Endodermal cell (in vitro differentiated cells): ENCODE results near the gene ZNF595. TPM values are rescaled to one million over a fixed set of nuclear protein-coding genes. Genes with fewer than 3 reads are reported as not detected.
"Not testable (repeated sequence)": the region's sequence is repeated elsewhere in the genome, so short reads cannot be mapped to it uniquely, and the experiment has no call there.

ENCODE experiments used
- DNase-seq: peaks from one replicate; pipeline ENCODE4 v3.0.0-alpha.2; 2017
- H3K27ac ChIP-seq: 2 replicates; pipeline ENCODE4 v1.5.1; 2013; ENCODE audit warnings: mild to moderate bottlenecking, low read depth, low read length, moderate library complexity
- H3K27me3 ChIP-seq: 2 replicates; pipeline ENCODE4 v1.6.1; 2013; ENCODE audit warnings: mild to moderate bottlenecking, low read length, moderate library complexity; ENCODE audit not compliant: insufficient read depth, control insufficient read depth, poor library complexity, severe bottlenecking
- H3K36me3 ChIP-seq: 2 replicates; pipeline ENCODE4 v1.7.0; 2013; ENCODE audit warnings: mild to moderate bottlenecking, low read length, moderate library complexity; ENCODE audit not compliant: control insufficient read depth, insufficient read depth
- H3K4me1 ChIP-seq: one replicate; pipeline ENCODE4 v1.7.0; 2013; ENCODE audit warnings: low read length; ENCODE audit not compliant: control insufficient read depth, insufficient read depth
- H3K4me3 ChIP-seq: 2 replicates; pipeline ENCODE4 v1.5.1; 2013; ENCODE audit warnings: mild to moderate bottlenecking, low read length, moderate library complexity
- H3K9ac ChIP-seq: 2 replicates; pipeline ENCODE4 v1.6.1; 2013; ENCODE audit warnings: mild to moderate bottlenecking, low read length, moderate library complexity; ENCODE audit not compliant: poor library complexity, severe bottlenecking; ENCODE audit errors: extremely low read depth
- H3K9me3 ChIP-seq: 2 replicates; pipeline ENCODE4 v1.6.1; 2013; ENCODE audit warnings: mild to moderate bottlenecking, low read length, moderate library complexity; ENCODE audit not compliant: control insufficient read depth
- H3K27ac Mint-ChIP-seq: 2 replicates; pipeline ENCODE4 v1.8.0; 2020; ENCODE audit warnings: mixed read lengths
- H3K27me3 Mint-ChIP-seq: 2 replicates; pipeline ENCODE4 v1.8.0; 2021; ENCODE audit warnings: mild to moderate bottlenecking, mixed read lengths; ENCODE audit not compliant: insufficient read depth
- H3K36me3 Mint-ChIP-seq: 2 replicates; pipeline ENCODE4 v1.8.0; 2020; ENCODE audit warnings: low read depth, mixed read lengths
- H3K4me1 Mint-ChIP-seq: 2 replicates; pipeline ENCODE4 v1.8.0; 2020; ENCODE audit warnings: mixed read lengths
- H3K4me3 Mint-ChIP-seq: 2 replicates; pipeline ENCODE4 v1.8.0; 2020; ENCODE audit warnings: mild to moderate bottlenecking, moderate library complexity, mixed read lengths
- H3K9me3 Mint-ChIP-seq: 2 replicates; pipeline ENCODE4 v1.8.0; 2020; ENCODE audit warnings: mild to moderate bottlenecking, mixed read lengths
- WGBS, 2 experiments: methylation state at CpG; one replicate each; pipeline versions ENCODE4 v1.1.5 to v1.1.7; 2013; ENCODE audit warnings: missing lambda C conversion rate in 2 of 2, mixed read lengths in 1 of 2; ENCODE audit not compliant: insufficient coverage in 1 of 2, insufficient read length in 1 of 2; 5-methylcytosine and 5-hydroxymethylcytosine counted together
- total RNA-seq, 2 donors: library from RNA; stranded (reverse); fragmentation: NEBNext Ultra II Directional in 1 of 2; extraction: Animal tissue kit (Norgen Biotek cat#: 25700) in 1 of 2; gene quantifications; 2 replicates in 1 of 2; 3 replicates in 1 of 2; pipeline ENCODE4 v1.2.1, GENCODE V29; 2021
- TF ChIP-seq, protein P1 (sequence below): fragments of 200-600 bp; sonication (generic); conservative IDR thresholded peaks from 2 replicates; pipeline ENCODE4 v1.5.0; 2021; ENCODE audit warnings: antibody characterized with exemption, mild to moderate bottlenecking

ZNF595 gene
- total RNA-seq, 2 donors from 2014 or later, result 10.7 to 26.7 TPM

DNA sequence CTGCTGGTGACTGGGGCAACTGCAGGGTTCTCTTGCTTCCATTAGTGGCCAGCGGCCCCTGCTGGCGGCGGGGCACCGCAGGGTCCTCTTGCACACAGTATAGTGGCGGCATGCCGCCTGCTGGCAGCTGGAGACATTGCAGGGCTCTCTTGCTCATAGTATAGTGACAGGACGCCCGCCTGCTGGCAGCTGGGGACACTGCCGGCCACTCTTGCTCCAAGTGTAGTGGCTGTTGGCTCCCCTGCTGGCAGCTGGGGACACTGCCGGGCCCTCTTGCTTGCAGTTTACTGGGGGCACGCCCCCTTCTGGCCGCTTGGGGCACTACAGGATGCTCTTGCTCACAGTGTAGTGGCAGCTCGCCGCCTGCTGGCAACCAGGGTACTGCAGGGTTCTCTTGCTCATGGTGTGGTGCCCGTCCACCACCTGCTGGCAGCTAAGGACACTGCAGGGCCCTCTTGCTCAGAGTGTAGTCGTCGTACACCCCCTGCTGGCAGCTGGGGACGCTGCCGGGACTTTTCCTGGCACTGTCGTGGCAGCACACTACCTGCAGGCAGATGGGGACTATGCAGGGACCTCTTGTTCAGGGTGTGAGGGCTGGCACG, 41.2 kb upstream of the ZNF595 start:
- not testable (repeated sequence) for H3K27ac Mint-ChIP-seq, H3K9me3 Mint-ChIP-seq, H3K4me3 Mint-ChIP-seq, H3K9me3 ChIP-seq, H3K27ac ChIP-seq, H3K9ac ChIP-seq, H3K4me1 Mint-ChIP-seq, H3K4me3 ChIP-seq, H3K4me1 ChIP-seq, H3K36me3 ChIP-seq, H3K36me3 Mint-ChIP-seq, H3K27me3 ChIP-seq, H3K27me3 Mint-ChIP-seq
- DNase-seq, result peak; percentile 58
- TF ChIP-seq, protein P1, sequence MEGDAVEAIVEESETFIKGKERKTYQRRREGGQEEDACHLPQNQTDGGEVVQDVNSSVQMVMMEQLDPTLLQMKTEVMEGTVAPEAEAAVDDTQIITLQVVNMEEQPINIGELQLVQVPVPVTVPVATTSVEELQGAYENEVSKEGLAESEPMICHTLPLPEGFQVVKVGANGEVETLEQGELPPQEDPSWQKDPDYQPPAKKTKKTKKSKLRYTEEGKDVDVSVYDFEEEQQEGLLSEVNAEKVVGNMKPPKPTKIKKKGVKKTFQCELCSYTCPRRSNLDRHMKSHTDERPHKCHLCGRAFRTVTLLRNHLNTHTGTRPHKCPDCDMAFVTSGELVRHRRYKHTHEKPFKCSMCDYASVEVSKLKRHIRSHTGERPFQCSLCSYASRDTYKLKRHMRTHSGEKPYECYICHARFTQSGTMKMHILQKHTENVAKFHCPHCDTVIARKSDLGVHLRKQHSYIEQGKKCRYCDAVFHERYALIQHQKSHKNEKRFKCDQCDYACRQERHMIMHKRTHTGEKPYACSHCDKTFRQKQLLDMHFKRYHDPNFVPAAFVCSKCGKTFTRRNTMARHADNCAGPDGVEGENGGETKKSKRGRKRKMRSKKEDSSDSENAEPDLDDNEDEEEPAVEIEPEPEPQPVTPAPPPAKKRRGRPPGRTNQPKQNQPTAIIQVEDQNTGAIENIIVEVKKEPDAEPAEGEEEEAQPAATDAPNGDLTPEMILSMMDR, result peak; percentile 54
- 84 to 87% methylated on average over 5 to 13 of the region's 21 CpGs for WGBS, 2 experiments

DNA sequence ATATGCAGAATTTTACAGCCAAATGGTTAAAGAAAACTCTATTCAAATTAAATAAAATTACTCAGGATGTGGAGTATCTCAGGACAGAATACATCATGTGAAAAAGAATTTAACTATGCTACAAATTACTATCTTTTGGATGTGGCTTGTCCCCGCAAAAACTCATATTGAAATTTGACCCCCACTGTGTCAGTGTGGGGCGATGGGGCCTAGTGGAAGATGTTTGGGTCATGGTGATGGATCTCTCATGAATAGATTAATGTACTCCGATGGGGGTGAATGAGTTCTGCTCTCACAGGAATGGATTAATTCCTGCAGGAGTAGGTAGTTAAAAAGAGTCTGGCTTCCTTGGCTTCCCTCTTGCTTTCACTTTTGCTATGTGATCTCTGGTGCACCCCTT, 35.0 kb upstream of the ZNF595 start:
- H3K4me1 Mint-ChIP-seq, result not testable (repeated sequence)

DNA sequence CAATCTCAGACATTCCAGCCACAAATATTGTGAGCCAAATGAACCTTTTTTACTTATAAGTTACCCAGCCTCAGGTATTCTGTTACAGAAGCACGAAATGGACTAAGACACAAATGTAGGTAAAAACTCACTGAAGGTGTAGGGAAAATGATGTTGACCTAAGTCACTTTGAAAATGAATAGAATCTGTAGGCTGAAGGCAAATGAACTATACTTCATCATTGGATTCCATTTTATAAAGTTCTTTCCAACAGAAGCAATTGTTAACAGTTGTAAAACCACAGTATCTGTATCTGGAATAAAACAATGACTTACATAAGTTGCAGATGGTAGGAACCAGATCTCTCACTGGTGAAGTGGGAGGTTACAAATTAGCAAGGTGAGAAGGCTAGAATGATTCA, 34.5 kb upstream of the ZNF595 start:
- not testable (repeated sequence) for H3K9me3 ChIP-seq, H3K27ac ChIP-seq, H3K27me3 Mint-ChIP-seq, H3K4me3 Mint-ChIP-seq, H3K9ac ChIP-seq, H3K4me1 Mint-ChIP-seq, H3K36me3 Mint-ChIP-seq, H3K36me3 ChIP-seq, H3K4me3 ChIP-seq, DNase-seq, H3K27ac Mint-ChIP-seq, H3K27me3 ChIP-seq, H3K4me1 ChIP-seq
- 43 to 53% methylated on average over 1 of the region's 1 CpG for WGBS, 2 experiments
- H3K9me3 Mint-ChIP-seq, result peaks cover 14% of the 10 kb centered on the region

More for the DNA sequence above, 35.0 kb upstream of the ZNF595 start:
- H3K9me3 ChIP-seq, H3K36me3 ChIP-seq, H3K27me3 Mint-ChIP-seq, DNase-seq, H3K27ac Mint-ChIP-seq, H3K27ac ChIP-seq, H3K4me1 ChIP-seq, H3K4me3 Mint-ChIP-seq, H3K4me3 ChIP-seq, H3K27me3 ChIP-seq, H3K36me3 Mint-ChIP-seq, H3K9ac ChIP-seq: not testable (repeated sequence)
- WGBS, 2 experiments, result 63 to 65% methylated on average over 1 to 2 of the region's 3 CpGs
- peaks cover 14% of the 10 kb centered on the region for H3K9me3 Mint-ChIP-seq

DNA sequence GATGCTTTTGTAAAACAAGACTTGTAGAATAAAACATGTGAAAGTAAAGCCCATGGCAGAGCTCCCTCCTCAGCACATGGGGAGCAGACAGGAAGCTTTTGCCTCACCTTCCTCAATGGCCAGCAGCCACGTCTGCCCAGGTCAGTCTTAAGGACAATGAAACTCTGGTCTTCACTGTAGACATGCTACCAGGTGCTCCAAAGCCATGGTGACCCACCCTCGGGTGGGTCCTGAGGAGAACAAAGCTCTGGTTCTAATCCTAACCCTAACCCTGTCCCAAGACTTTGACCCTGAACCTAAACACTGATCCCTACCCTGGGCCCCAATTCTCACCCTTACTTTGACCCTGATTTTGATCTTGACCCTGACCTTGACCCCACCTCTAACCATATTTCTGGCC, 30.2 kb upstream of the ZNF595 start:
- DNase-seq, H3K9me3 ChIP-seq, H3K4me3 Mint-ChIP-seq, H3K4me3 ChIP-seq, H3K4me1 Mint-ChIP-seq, H3K9ac ChIP-seq, H3K36me3 Mint-ChIP-seq, H3K27ac Mint-ChIP-seq, H3K36me3 ChIP-seq, H3K27ac ChIP-seq, H3K4me1 ChIP-seq, H3K27me3 Mint-ChIP-seq, H3K27me3 ChIP-seq: not testable (repeated sequence)
- H3K9me3 Mint-ChIP-seq, result peaks cover 20% of the 10 kb centered on the region
- WGBS, 2 experiments, result 62% methylated on average over 2 of the region's 2 CpGs; no CpG with 5 or more reads in 1 of the 2 experiments

DNA sequence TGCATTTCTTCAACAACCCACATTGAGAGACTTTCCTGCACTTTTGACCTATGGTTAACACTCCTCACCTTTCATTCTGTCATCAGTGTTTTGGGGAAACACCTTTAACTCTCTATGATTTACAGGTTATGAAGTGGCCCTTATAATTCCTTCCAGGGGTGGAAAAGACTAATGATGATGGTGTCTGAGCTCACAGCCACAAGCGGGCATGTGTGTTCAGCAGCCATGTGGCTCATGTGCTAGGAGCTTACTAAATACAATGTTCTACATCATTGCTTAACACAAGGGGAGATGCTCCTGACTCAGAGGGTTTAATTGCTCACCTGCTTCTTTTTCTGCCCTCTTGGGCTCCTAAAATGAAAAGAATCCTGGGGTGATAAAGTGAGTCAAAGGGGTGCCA, 28.8 kb upstream of the ZNF595 start:
- not testable (repeated sequence) for H3K4me1 Mint-ChIP-seq, H3K4me3 Mint-ChIP-seq, DNase-seq, H3K27me3 Mint-ChIP-seq, H3K4me1 ChIP-seq, H3K9ac ChIP-seq, H3K4me3 ChIP-seq, H3K36me3 ChIP-seq, H3K36me3 Mint-ChIP-seq, H3K27ac ChIP-seq, H3K9me3 ChIP-seq, H3K27me3 ChIP-seq, H3K27ac Mint-ChIP-seq
- peaks cover 19% of the 10 kb centered on the region for H3K9me3 Mint-ChIP-seq
- no CpG with 5 or more reads among the region's 1 CpG for WGBS, 2 experiments

DNA sequence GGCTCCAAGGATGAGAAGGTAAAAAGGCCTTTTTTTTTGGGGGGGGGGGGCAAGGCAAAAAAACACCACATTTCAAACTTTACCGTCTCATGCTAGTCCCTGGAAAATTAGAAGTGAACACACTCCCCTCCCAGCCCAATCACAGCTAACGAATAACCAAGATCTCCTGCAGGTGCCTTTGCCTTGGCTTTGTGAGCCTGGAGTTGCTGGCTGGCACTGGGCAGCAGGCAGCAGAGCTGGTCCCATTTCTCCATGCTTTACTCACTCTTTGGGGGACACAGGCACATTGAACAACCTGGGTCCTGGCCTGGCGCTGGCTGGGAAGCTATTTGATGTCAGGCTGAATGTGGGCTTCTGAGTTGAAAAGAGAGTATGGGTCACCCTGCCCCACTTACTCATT, 25.6 kb upstream of the ZNF595 start:
- not testable (repeated sequence) for H3K27me3 ChIP-seq, H3K4me3 Mint-ChIP-seq, H3K36me3 ChIP-seq, H3K4me3 ChIP-seq, H3K4me1 ChIP-seq, H3K27ac ChIP-seq, DNase-seq, H3K9ac ChIP-seq, H3K9me3 ChIP-seq, H3K27me3 Mint-ChIP-seq, H3K4me1 Mint-ChIP-seq, H3K27ac Mint-ChIP-seq, H3K36me3 Mint-ChIP-seq
- H3K9me3 Mint-ChIP-seq, result peaks cover 15% of the 10 kb centered on the region
- WGBS, 2 experiments, result 60 to 85% methylated on average over 2 to 3 of the region's 3 CpGs
